Activated CD8-positive, alpha-beta T cell treated with anti-CD3 and anti-CD28 coated beads for 36 hours (primary cell): ENCODE results near the gene TNNI3. TPM values are rescaled to one million over a fixed set of nuclear protein-coding genes. Genes with fewer than 3 reads are reported as not detected.

Experiments used
- ATAC-seq: fragments of 200-7000 bp; cut with Tn5 transposase; one replicate; pipeline ENCODE4 v1.10.0; 2021; ENCODE audit warnings: mild to moderate bottlenecking, moderate library complexity
- CTCF ChIA-PET: fragments of 350-600 bp; sonication (Branson Sonifier 250); formaldehyde crosslinking; loops from one replicate; lab custom pipeline; 2021; ENCODE audit warnings: antibody characterized with exemption; lab: Charles Lee
- POLR2A ChIA-PET: fragments of 350-600 bp; sonication (Branson Sonifier 250); formaldehyde crosslinking; loops from one replicate; lab custom pipeline; 2021; ENCODE audit warnings: antibody characterized with exemption; lab: Charles Lee
- DNase-seq: peaks from one replicate; pipeline ENCODE4 v3.0.0-alpha.2; 2020
- H3K27ac Mint-ChIP-seq: one replicate; pipeline ENCODE4 v1.8.0; 2021; ENCODE audit warnings: mild to moderate bottlenecking, mixed read lengths
- H3K27me3 Mint-ChIP-seq: one replicate; pipeline ENCODE4 v1.8.0; 2021; ENCODE audit warnings: mixed read lengths
- H3K36me3 Mint-ChIP-seq: one replicate; pipeline ENCODE4 v1.8.0; 2021; ENCODE audit warnings: low read depth, mixed read lengths
- H3K4me1 Mint-ChIP-seq: one replicate; pipeline ENCODE4 v1.8.0; 2021; ENCODE audit warnings: low read depth, mixed read lengths
- H3K4me3 Mint-ChIP-seq: one replicate; pipeline ENCODE4 v1.8.0; 2021; ENCODE audit warnings: mild to moderate bottlenecking, moderate library complexity, mixed read lengths
- H3K9me3 Mint-ChIP-seq: one replicate; pipeline ENCODE4 v1.8.0; 2021; ENCODE audit warnings: mixed read lengths
- intact Hi-C: fragments of 100-400 bp; cut with micrococcal nuclease; formaldehyde crosslinking; loops from one replicate; pipeline ENCODE4 v1.10.0; 2022
- total RNA-seq, 2 experiments: library from RNA; stranded (reverse); gene quantifications; one replicate each; pipeline ENCODE4 v1.2.3, GENCODE V29; 2021
- TF ChIP-seq, protein P1 (sequence below): fragments of 200-600 bp; IDR thresholded peaks from one replicate; pipeline ENCODE4 v1.8.0; 2022; ENCODE audit warnings: antibody characterized with exemption, mild to moderate bottlenecking

The TNNI3 gene
- total RNA-seq, 2 experiments from 2014 or later, result not detected

DNA sequence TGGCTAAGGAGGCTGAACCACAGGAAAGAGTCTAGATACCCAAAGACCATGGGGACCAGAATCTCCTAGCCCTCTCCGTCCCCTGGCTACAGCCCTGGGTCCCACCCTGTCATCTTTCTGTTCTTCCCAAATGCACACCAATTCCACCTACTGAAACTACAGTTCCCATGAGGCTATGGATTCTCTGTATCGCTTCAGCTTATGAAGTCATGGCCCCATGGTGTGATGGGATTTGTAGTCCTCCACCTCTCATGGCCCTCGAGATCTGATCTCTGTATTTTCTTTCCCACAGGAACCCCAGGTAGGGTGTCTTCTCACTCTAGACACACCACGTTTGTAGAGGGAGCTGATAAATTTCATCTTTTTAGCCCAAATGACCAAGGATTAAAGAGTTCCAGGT, 40.0 kb upstream of the TNNI3 start:
- DNase-seq (no peak), ATAC-seq (peak; percentile 70)
- POLR2A ChIA-PET, result interaction anchor here (0.8 to 1.1 kb wide), 3 partner anchors 18 to 288 kb away, joined by 3 to 5 read pairs (median 3); partner anchors contain the start of genes NAT14 and SYT5
- H3K27me3 Mint-ChIP-seq, result peaks cover 9% of the 10 kb centered on the region
- no peaks in the 10 kb centered on the region for H3K9me3 Mint-ChIP-seq
- no peak overlapping the region for H3K27ac Mint-ChIP-seq
- CTCF ChIA-PET, result interaction anchor here (1.2 kb wide), 1 partner anchor 32 kb away, joined by 4 read pairs; the partner anchor contains the start of gene DNAAF3
- H3K36me3 Mint-ChIP-seq, result no peaks in the 10 kb centered on the region
- TF ChIP-seq, protein P1, sequence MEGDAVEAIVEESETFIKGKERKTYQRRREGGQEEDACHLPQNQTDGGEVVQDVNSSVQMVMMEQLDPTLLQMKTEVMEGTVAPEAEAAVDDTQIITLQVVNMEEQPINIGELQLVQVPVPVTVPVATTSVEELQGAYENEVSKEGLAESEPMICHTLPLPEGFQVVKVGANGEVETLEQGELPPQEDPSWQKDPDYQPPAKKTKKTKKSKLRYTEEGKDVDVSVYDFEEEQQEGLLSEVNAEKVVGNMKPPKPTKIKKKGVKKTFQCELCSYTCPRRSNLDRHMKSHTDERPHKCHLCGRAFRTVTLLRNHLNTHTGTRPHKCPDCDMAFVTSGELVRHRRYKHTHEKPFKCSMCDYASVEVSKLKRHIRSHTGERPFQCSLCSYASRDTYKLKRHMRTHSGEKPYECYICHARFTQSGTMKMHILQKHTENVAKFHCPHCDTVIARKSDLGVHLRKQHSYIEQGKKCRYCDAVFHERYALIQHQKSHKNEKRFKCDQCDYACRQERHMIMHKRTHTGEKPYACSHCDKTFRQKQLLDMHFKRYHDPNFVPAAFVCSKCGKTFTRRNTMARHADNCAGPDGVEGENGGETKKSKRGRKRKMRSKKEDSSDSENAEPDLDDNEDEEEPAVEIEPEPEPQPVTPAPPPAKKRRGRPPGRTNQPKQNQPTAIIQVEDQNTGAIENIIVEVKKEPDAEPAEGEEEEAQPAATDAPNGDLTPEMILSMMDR, result no peak
- no peaks in the 10 kb centered on the region for H3K4me1 Mint-ChIP-seq
- intact Hi-C loops, result no loop called here
- no peak overlapping the region for H3K4me3 Mint-ChIP-seq

DNA sequence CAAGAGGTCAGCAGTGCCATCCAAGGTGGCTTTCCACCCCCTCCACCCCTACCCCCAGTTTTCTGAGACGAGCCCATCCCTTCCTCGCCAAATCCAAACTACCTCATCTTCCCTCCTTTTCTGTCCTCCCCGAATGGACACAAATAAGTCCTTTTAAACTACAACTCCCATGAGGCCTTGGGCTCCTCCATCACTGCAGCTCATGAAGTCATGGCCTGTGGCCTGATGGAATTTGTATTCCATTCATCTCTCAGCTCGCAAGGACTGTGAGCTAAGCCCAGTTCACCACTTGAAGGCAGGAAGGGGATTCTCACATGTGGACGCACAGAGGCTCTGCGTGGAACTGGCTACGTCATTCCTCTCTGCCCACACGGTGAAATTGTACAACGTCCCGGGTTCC, 39.3 kb upstream of the TNNI3 start:
- Mint-ChIP-seq H3K4me1 (no peaks in the 10 kb centered on the region), H3K36me3 (no peaks in the 10 kb centered on the region), H3K4me3 (no peak overlapping the region), H3K27me3 (peaks cover 6% of the 10 kb centered on the region), H3K27ac (no peak overlapping the region), H3K9me3 (no peaks in the 10 kb centered on the region)
- ChIA-PET CTCF (no interaction called here), POLR2A (interaction anchor here (0.8 kb wide), 1 partner anchor 17 kb away, joined by 3 read pairs; the partner anchor contains the start of gene SYT5)
- TF ChIP-seq, protein P1, result no peak
- DNase-seq (no peak), ATAC-seq (no peak)
- intact Hi-C loops, result no loop called here

DNA sequence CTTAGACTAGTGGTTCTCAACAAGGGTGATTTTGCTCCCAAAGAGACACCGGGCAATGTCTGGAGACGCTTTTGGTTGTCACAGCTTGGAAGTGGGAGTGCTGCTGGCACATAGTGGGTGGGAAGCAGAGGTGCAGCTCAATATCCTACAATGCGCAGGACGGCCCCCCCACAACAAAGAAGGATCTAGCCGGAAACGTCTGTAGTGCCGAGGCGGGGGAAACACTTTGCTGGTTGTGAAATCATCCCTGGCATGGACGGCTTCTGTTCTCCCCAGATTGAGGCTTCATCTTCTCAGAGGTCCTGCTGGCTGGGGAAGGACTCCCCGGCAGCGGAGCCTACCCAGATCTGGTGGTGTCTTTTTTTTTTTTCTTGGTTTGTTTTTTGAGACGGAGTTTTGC, 35.9 kb upstream of the TNNI3 start:
- TF ChIP-seq, protein P1, result no peak
- POLR2A ChIA-PET, result no interaction called here
- Mint-ChIP-seq H3K27me3 (peaks cover 5% of the 10 kb centered on the region), H3K27ac (no peak overlapping the region), H3K4me3 (no peak overlapping the region), H3K9me3 (no peaks in the 10 kb centered on the region), H3K36me3 (no peaks in the 10 kb centered on the region), H3K4me1 (no peaks in the 10 kb centered on the region)
- CTCF ChIA-PET, result no interaction called here
- no peak for ATAC-seq
- no peak for DNase-seq
- intact Hi-C loops, result no loop called here

DNA sequence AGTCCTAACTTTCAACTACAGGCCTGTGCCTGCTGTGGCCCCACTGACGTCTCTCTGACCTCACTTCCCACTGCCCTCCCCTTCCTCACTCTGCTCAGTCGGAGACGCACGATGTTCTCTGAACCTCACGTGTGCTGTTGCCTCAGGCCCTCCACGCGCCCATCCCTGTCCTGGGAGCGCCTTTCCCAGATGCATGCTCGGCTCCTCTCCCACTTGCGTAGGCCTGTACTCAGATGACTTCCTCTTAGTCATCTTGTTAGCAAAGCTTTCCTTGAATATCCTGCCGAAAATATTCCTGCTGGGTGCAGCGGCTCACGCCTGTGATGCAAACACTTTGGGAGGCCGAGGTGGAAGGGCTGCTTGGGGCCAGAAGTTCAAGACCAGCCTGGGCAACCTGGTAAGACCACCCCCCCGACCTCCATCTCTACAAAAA, 31.9 kb upstream of the TNNI3 start:
- ATAC-seq, result no peak
- POLR2A ChIA-PET, result interaction anchor here (0.7 kb wide), 1 partner anchor 43 kb away, joined by 3 read pairs; no protein-coding TSS in a partner anchor
- no peaks in the 10 kb centered on the region for H3K4me1 Mint-ChIP-seq
- H3K9me3 Mint-ChIP-seq, result no peaks in the 10 kb centered on the region
- intact Hi-C loops, result no loop called here
- no peak for DNase-seq
- TF ChIP-seq, protein P1, result no peak
- H3K27ac Mint-ChIP-seq, result no peak overlapping the region
- peaks cover 3% of the 10 kb centered on the region for H3K27me3 Mint-ChIP-seq
- CTCF ChIA-PET, result interaction anchor here (1.4 kb wide), 1 partner anchor 29 kb away, joined by 3 read pairs; no protein-coding TSS in a partner anchor
- H3K36me3 Mint-ChIP-seq, result no peaks in the 10 kb centered on the region
- no peak overlapping the region for H3K4me3 Mint-ChIP-seq

DNA sequence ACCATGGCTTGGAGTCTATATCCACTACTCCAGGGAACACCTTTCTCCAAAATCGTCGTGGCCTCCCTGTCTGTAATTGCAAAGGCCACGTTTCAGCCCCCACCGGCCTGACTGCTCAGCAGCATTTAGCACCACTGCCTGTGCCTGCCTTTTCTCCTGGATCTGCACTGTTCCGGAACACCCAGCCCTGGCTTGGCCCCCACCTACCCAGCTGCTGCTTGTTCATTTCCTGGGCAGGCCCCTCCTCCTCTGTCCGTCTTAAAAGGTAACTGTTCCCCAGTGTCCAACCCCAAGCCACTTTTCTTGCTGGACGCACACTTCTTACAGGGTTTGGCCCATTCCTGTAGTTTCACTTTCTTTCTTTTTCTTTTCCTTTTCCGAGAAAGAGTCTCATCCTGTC, 31.1 kb upstream of the TNNI3 start:
- ATAC-seq (no peak), DNase-seq (no peak)
- H3K36me3 Mint-ChIP-seq, result no peaks in the 10 kb centered on the region
- no peak overlapping the region for H3K27ac Mint-ChIP-seq
- TF ChIP-seq, protein P1, result no peak
- intact Hi-C loops, result no loop called here
- H3K4me1 Mint-ChIP-seq, result no peaks in the 10 kb centered on the region
- peaks cover 6% of the 10 kb centered on the region for H3K27me3 Mint-ChIP-seq
- no peak overlapping the region for H3K4me3 Mint-ChIP-seq
- ChIA-PET POLR2A (no interaction called here), CTCF (interaction anchor here (1.4 kb wide), 1 partner anchor 29 kb away, joined by 3 read pairs; no protein-coding TSS in a partner anchor)
- H3K9me3 Mint-ChIP-seq, result no peaks in the 10 kb centered on the region
